Neural crest cell (in vitro differentiated cells): ENCODE measurements around the gene C2CD2. TPM values are rescaled to one million over a fixed set of nuclear protein-coding genes. Genes with fewer than 3 reads are reported as not detected.

Experiments
- DNase-seq: peaks from one replicate; pipeline ENCODE4 v3.0.0; 2021; ENCODE audit warnings: low read depth, mixed read lengths, low spot score
- H3K27ac Mint-ChIP-seq: one replicate; pipeline ENCODE4 v1.8.0; 2021; ENCODE audit warnings: mild to moderate bottlenecking, mixed read lengths; ENCODE audit not compliant: unreplicated experiment
- H3K27me3 Mint-ChIP-seq: 2 replicates; pipeline ENCODE4 v1.8.0; 2021; ENCODE audit warnings: low read depth, mild to moderate bottlenecking, mixed read lengths
- H3K36me3 Mint-ChIP-seq: 2 replicates; pipeline ENCODE4 v1.8.0; 2021; ENCODE audit warnings: low read depth, mild to moderate bottlenecking, mixed read lengths
- H3K4me1 Mint-ChIP-seq: 2 replicates; pipeline ENCODE4 v1.8.0; 2021; ENCODE audit warnings: mixed read lengths
- H3K4me3 Mint-ChIP-seq: one replicate; pipeline ENCODE4 v1.8.0; 2021; ENCODE audit warnings: mild to moderate bottlenecking, mixed read lengths
- H3K9me3 Mint-ChIP-seq: 2 replicates; pipeline ENCODE4 v1.8.0; 2021; ENCODE audit warnings: mixed read lengths
- CTCF ChIP-seq: fragments of 200-600 bp; sonication (generic); conservative IDR thresholded peaks from 2 replicates; pipeline ENCODE4 v1.5.0; 2021; ENCODE audit warnings: antibody characterized with exemption, mild to moderate bottlenecking
- total RNA-seq: library from RNA; stranded (reverse); gene quantifications from 2 replicates; pipeline ENCODE4 v1.2.1, GENCODE V29; 2021

The C2CD2 gene
- total RNA-seq, 1 donor from 2014 or later = 13.0 TPM

GRCh38 chr21:41970751-41971653, 17.2 kb upstream of the C2CD2 start:
- DNase-seq = no peak
- Mint-ChIP-seq H3K27ac (peak overlapping the region; percentile 64), H3K4me1 (peaks cover 54% of the 10 kb centered on the region)

GRCh38 chr21:41970106-41970391, 16.2 kb upstream of the C2CD2 start:
- Mint-ChIP-seq H3K4me3 (peak overlapping the region; percentile 78), H3K36me3 (peaks cover 5% of the 10 kb centered on the region), H3K9me3 (peaks cover 6% of the 10 kb centered on the region), H3K27me3 (peaks cover 3% of the 10 kb centered on the region), H3K4me1 (peaks cover 55% of the 10 kb centered on the region), H3K27ac (peak overlapping the region; percentile 78)
- no peak for DNase-seq
- TF ChIP-seq CTCF = no peak

More at GRCh38 chr21:41970751-41971653, 17.2 kb upstream of the C2CD2 start:
- Mint-ChIP-seq H3K36me3 (peaks cover 5% of the 10 kb centered on the region), H3K4me3 (no peak overlapping the region), H3K27me3 (peaks cover 3% of the 10 kb centered on the region), H3K9me3 (peaks cover 6% of the 10 kb centered on the region)
- no peak for TF ChIP-seq CTCF

- Mint-ChIP-seq H3K4me3 (no peak overlapping the region), H3K4me1 (peaks cover 38% of the 10 kb centered on the region), H3K27me3 (peaks cover 12% of the 10 kb centered on the region), H3K9me3 (peaks cover 1% of the 10 kb centered on the region), H3K27ac (no peak overlapping the region), H3K36me3 (peaks cover under 1% of the 10 kb centered on the region)
- TF ChIP-seq CTCF = no peak
- no peak for DNase-seq
These were observed 13.9 kb upstream of the C2CD2 start for GRCh38 chr21:41967708-41968107.

- Mint-ChIP-seq H3K4me1 (peaks cover 36% of the 10 kb centered on the region), H3K27ac (no peak overlapping the region), H3K36me3 (no peaks in the 10 kb centered on the region), H3K27me3 (peaks cover 12% of the 10 kb centered on the region), H3K9me3 (no peaks in the 10 kb centered on the region), H3K4me3 (no peak overlapping the region)
- DNase-seq = no peak
- TF ChIP-seq CTCF = no peak
These were observed 13.2 kb upstream of the C2CD2 start for GRCh38 chr21:41966872-41967621.

- no peak overlapping the region for H3K4me3 Mint-ChIP-seq
- DNase-seq = no peak
- no peak for TF ChIP-seq CTCF
- peaks cover 14% of the 10 kb centered on the region for H3K27me3 Mint-ChIP-seq
- H3K27ac Mint-ChIP-seq = no peak overlapping the region
- H3K4me1 Mint-ChIP-seq = peaks cover 36% of the 10 kb centered on the region
- H3K36me3 Mint-ChIP-seq = no peaks in the 10 kb centered on the region
- no peaks in the 10 kb centered on the region for H3K9me3 Mint-ChIP-seq
These were observed 12.4 kb upstream of the C2CD2 start for GRCh38 chr21:41966041-41966833.
